T-cell (primary cell): ENCODE results near the gene TRPC4AP. TPM values are rescaled to one million over a fixed set of nuclear protein-coding genes. Genes with fewer than 3 reads are reported as not detected.

Experiments used
- ATAC-seq, 4 experiments: fragments of 200-7000 bp in 3 of 4; fragments of 150-1000 bp in 1 of 4; cut with Tn5 transposase; replicated peaks in 1 of 4; 1 replicate in 3 of 4; 2 replicates in 1 of 4; pipeline ENCODE4 v1.10.0; 2021; ENCODE audit warnings: moderate library complexity in 3 of 4, mild to moderate bottlenecking in 2 of 4, moderate number of reproducible peaks in 1 of 4
- CTCF ChIA-PET, 2 donors: fragments of 300-600 bp; sonication (Branson Sonifier 250); formaldehyde crosslinking; loops; one replicate each; lab custom pipeline; 2022; ENCODE audit warnings: antibody characterized with exemption in 2 of 2; lab: Charles Lee
- POLR2A ChIA-PET, 2 donors: fragments of 300-600 bp; sonication (Branson Sonifier 250); formaldehyde crosslinking; loops; one replicate each; lab custom pipeline; 2022; ENCODE audit warnings: antibody characterized with exemption in 2 of 2; lab: Charles Lee
- DNase-seq, 35 experiments: peaks; one replicate each; pipeline versions ENCODE4 v3.0.0 to v3.0.0-alpha.2; 2013 to 2023
- H3K27ac ChIP-seq: one replicate; pipeline ENCODE4 v1.5.1; 2013; ENCODE audit warnings: low read length
- H3K27me3 ChIP-seq, 2 experiments: replicated peaks in 1 of 2; 1 replicate in 1 of 2; 2 replicates in 1 of 2; pipeline versions ENCODE4 v1.6.1 to v1.7.0; 2013; ENCODE audit warnings: low read length in 1 of 2, mixed read lengths in 1 of 2; ENCODE audit not compliant: control insufficient read depth in 2 of 2, insufficient read depth in 2 of 2; ENCODE audit errors: extremely low read depth in 1 of 2
- H3K36me3 ChIP-seq, 2 donors: 1 replicate in 1 of 2; 2 replicates in 1 of 2; pipeline versions ENCODE4 v1.6.1 to v1.7.0; 2013; ENCODE audit warnings: low read length in 1 of 2; ENCODE audit not compliant: control insufficient read depth in 2 of 2, insufficient read depth in 1 of 2; ENCODE audit errors: extremely low read depth in 1 of 2
- H3K4me1 ChIP-seq, 2 experiments: 1 replicate in 1 of 2; 2 replicates in 1 of 2; pipeline versions ENCODE4 v1.6.1 to v1.7.0; 2013; ENCODE audit warnings: low read length in 2 of 2, mixed read lengths in 1 of 2; ENCODE audit not compliant: insufficient read depth in 2 of 2, control insufficient read depth in 1 of 2; ENCODE audit errors: extremely low read depth in 1 of 2
- H3K4me3 ChIP-seq, 2 donors: 1 replicate in 1 of 2; 2 replicates in 1 of 2; pipeline versions ENCODE4 v1.5.1 to v1.7.0; 2013; ENCODE audit warnings: mild to moderate bottlenecking in 2 of 2, low read length in 1 of 2, moderate library complexity in 1 of 2; ENCODE audit not compliant: control insufficient read depth in 1 of 2; ENCODE audit errors: extremely low read depth in 1 of 2
- H3K9me3 ChIP-seq: 2 replicates; pipeline ENCODE4 v1.7.0; 2013
- H3K27ac Mint-ChIP-seq, 2 donors: one replicate each; pipeline ENCODE4 v1.8.0; 2020 to 2021; ENCODE audit warnings: mild to moderate bottlenecking in 2 of 2, mixed read lengths in 2 of 2
- H3K27me3 Mint-ChIP-seq, 2 donors: one replicate each; pipeline ENCODE4 v1.8.0; 2021 to 2022; ENCODE audit warnings: mixed read lengths in 2 of 2
- H3K36me3 Mint-ChIP-seq: one replicate; pipeline ENCODE4 v1.8.0; 2021; ENCODE audit warnings: mixed read lengths
- H3K4me1 Mint-ChIP-seq, 3 donors: one replicate each; pipeline ENCODE4 v1.8.0; 2020 to 2022; ENCODE audit warnings: mixed read lengths in 3 of 3, mild to moderate bottlenecking in 1 of 3
- H3K4me3 Mint-ChIP-seq, 3 donors: one replicate each; pipeline ENCODE4 v1.8.0; 2020 to 2022; ENCODE audit warnings: mild to moderate bottlenecking in 3 of 3, mixed read lengths in 3 of 3, moderate library complexity in 3 of 3
- H3K9me3 Mint-ChIP-seq, 3 donors: one replicate each; pipeline ENCODE4 v1.8.0; 2020 to 2022; ENCODE audit warnings: mixed read lengths in 3 of 3
- WGBS: methylation state at CpG from one replicate; pipeline ENCODE4 v1.1.5; 2013; ENCODE audit warnings: missing lambda C conversion rate; ENCODE audit not compliant: insufficient coverage; 5-methylcytosine and 5-hydroxymethylcytosine counted together
- total RNA-seq, 35 experiments: library from RNA in 6 of 35; stranded (reverse) in 6 of 35; fragments of 120-200 nt in 1 of 35; gene quantifications; one replicate each; pipeline versions ENCODE4 v1.2.1 to v1.2.4 and lab custom pipeline; 2013 to 2026

Gene TRPC4AP
- total RNA-seq, 5 donors from 2014 or later (not counting 1 experiment from before 2014, with no cell fraction given) = 56.3 to 65.5 (median 63.5) TPM

- 96% methylated on average over 17 of the region's 18 CpGs for WGBS
- ChIA-PET POLR2A (no interaction called here), CTCF (no interaction called here)
- Histone ChIP-seq H3K4me3 (no peak overlapping the region), H3K27me3 (no peaks in the 10 kb centered on the region), H3K36me3 (peaks cover 7 to 20% of the 10 kb centered on the region in 2 donors), H3K9me3 (no peaks in the 10 kb centered on the region), H3K4me1 (no peaks in the 10 kb centered on the region), H3K27ac (no peak overlapping the region)
- ATAC-seq (no peak), DNase-seq (no peak)
- H3K4me3 Mint-ChIP-seq = no peak overlapping the region
- H3K27me3 Mint-ChIP-seq = no peaks in the 10 kb centered on the region
- peaks cover 4% of the 10 kb centered on the region for H3K36me3 Mint-ChIP-seq
- H3K9me3 Mint-ChIP-seq = no peaks in the 10 kb centered on the region
- H3K27ac Mint-ChIP-seq = no peak overlapping the region
- no peaks in the 10 kb centered on the region for H3K4me1 Mint-ChIP-seq
Measured at GRCh38 chr20:34990661-34991214, 101.9 kb downstream of the TRPC4AP start.

GRCh38 chr20:34990231-34990630, 102.4 kb downstream of the TRPC4AP start:
- Histone ChIP-seq H3K36me3 (peaks cover 2 to 15% of the 10 kb centered on the region in 2 donors), H3K27ac (no peak overlapping the region), H3K4me1 (no peaks in the 10 kb centered on the region), H3K27me3 (no peaks in the 10 kb centered on the region), H3K9me3 (no peaks in the 10 kb centered on the region), H3K4me3 (no peak overlapping the region)
- Mint-ChIP-seq H3K27me3 (no peaks in the 10 kb centered on the region), H3K4me1 (no peaks in the 10 kb centered on the region), H3K9me3 (no peaks in the 10 kb centered on the region), H3K36me3 (peaks cover 4% of the 10 kb centered on the region), H3K27ac (no peak overlapping the region), H3K4me3 (no peak overlapping the region)
- ATAC-seq (no peak), DNase-seq (no peak)
- POLR2A ChIA-PET = no interaction called here
- 94% methylated on average over 10 of the region's 11 CpGs for WGBS
- CTCF ChIA-PET = no interaction called here

GRCh38 chr20:34989670-34990069, 102.9 kb downstream of the TRPC4AP start:
- ATAC-seq (no peak), DNase-seq (no peak)
- Histone ChIP-seq H3K9me3 (no peaks in the 10 kb centered on the region), H3K4me1 (no peaks in the 10 kb centered on the region), H3K27ac (no peak overlapping the region), H3K36me3 (peaks cover 0 to 13% of the 10 kb centered on the region in 2 donors), H3K4me3 (no peak overlapping the region), H3K27me3 (peaks cover 0 to 6% of the 10 kb centered on the region in 2 experiments)
- Mint-ChIP-seq H3K27me3 (no peaks in the 10 kb centered on the region), H3K36me3 (peaks cover 3% of the 10 kb centered on the region), H3K4me3 (no peak overlapping the region), H3K4me1 (no peaks in the 10 kb centered on the region), H3K27ac (no peak overlapping the region), H3K9me3 (no peaks in the 10 kb centered on the region)
- POLR2A ChIA-PET = no interaction called here
- 90% methylated on average over 11 of the region's 14 CpGs for WGBS
- CTCF ChIA-PET = no interaction called here

- Mint-ChIP-seq H3K4me1 (no peaks in the 10 kb centered on the region), H3K9me3 (no peaks in the 10 kb centered on the region), H3K27me3 (peaks cover 0 to under 1% of the 10 kb centered on the region in 2 donors), H3K36me3 (no peaks in the 10 kb centered on the region), H3K27ac (no peak overlapping the region), H3K4me3 (no peak overlapping the region)
- H3K4me3 ChIP-seq = no peak overlapping the region
- CTCF ChIA-PET = no interaction called here
- WGBS = 100% methylated on average over 1 of the region's 4 CpGs
- DNase-seq (no peak), ATAC-seq (no peak)
- H3K27me3 ChIP-seq = peaks cover 0 to 11% of the 10 kb centered on the region in 2 experiments
- H3K36me3 ChIP-seq = peaks cover 0 to 9% of the 10 kb centered on the region in 2 donors
- no peaks in the 10 kb centered on the region for H3K9me3 ChIP-seq
- no peaks in the 10 kb centered on the region for H3K4me1 ChIP-seq
- H3K27ac ChIP-seq = no peak overlapping the region
- POLR2A ChIA-PET = no interaction called here
Measured at GRCh38 chr20:34989118-34989517, 103.5 kb downstream of the TRPC4AP start.

GRCh38 chr20:34988191-34988540, 104.4 kb downstream of the TRPC4AP start:
- H3K4me3 ChIP-seq = no peak overlapping the region
- Mint-ChIP-seq H3K27me3 (peaks cover 0 to 7% of the 10 kb centered on the region in 2 donors), H3K9me3 (no peaks in the 10 kb centered on the region), H3K4me3 (no peak overlapping the region), H3K36me3 (no peaks in the 10 kb centered on the region), H3K4me1 (no peaks in the 10 kb centered on the region), H3K27ac (peak overlapping the region in 1 of 2 donors; percentile 79)
- H3K4me1 ChIP-seq = no peaks in the 10 kb centered on the region
- ChIA-PET POLR2A (no interaction called here), CTCF (no interaction called here)
- H3K36me3 ChIP-seq = peaks cover 0 to under 1% of the 10 kb centered on the region in 2 donors
- ATAC-seq (no peak), DNase-seq (no peak)
- H3K9me3 ChIP-seq = no peaks in the 10 kb centered on the region
- WGBS = 89% methylated on average over 11 of the region's 12 CpGs
- no peak overlapping the region for H3K27ac ChIP-seq
- H3K27me3 ChIP-seq = peaks cover 0 to 20% of the 10 kb centered on the region in 2 experiments

- ChIA-PET POLR2A (no interaction called here), CTCF (no interaction called here)
- H3K27ac Mint-ChIP-seq = peak overlapping the region in 1 of 2 donors; percentile 79
- ATAC-seq (no peak), DNase-seq (no peak)
- Histone ChIP-seq H3K4me1 (no peaks in the 10 kb centered on the region), H3K9me3 (no peaks in the 10 kb centered on the region), H3K36me3 (no peaks in the 10 kb centered on the region), H3K27ac (no peak overlapping the region), H3K4me3 (no peak overlapping the region), H3K27me3 (peaks cover 0 to 25% of the 10 kb centered on the region in 2 experiments)
- peaks cover 0 to 12% of the 10 kb centered on the region in 2 donors for H3K27me3 Mint-ChIP-seq
- H3K36me3 Mint-ChIP-seq = no peaks in the 10 kb centered on the region
- no peaks in the 10 kb centered on the region for H3K4me1 Mint-ChIP-seq
- 92% methylated on average over 6 of the region's 15 CpGs for WGBS
- no peak overlapping the region for H3K4me3 Mint-ChIP-seq
- no peaks in the 10 kb centered on the region for H3K9me3 Mint-ChIP-seq
Measured at GRCh38 chr20:34987288-34988190, 105.1 kb downstream of the TRPC4AP start.
